Measurements from ENCODE around the gene NKIRAS2.
"Not testable (repeated sequence)": the region's sequence is repeated elsewhere in the genome, so short reads cannot be mapped to it uniquely, and the experiment has no call there.

NKIRAS2 gene

GRCh38 chr17:41998497-41998896 lies 21.4 kb upstream of the NKIRAS2 start:
- no peak for DNase-seq (ENCODE audit: low read depth)

DNA sequence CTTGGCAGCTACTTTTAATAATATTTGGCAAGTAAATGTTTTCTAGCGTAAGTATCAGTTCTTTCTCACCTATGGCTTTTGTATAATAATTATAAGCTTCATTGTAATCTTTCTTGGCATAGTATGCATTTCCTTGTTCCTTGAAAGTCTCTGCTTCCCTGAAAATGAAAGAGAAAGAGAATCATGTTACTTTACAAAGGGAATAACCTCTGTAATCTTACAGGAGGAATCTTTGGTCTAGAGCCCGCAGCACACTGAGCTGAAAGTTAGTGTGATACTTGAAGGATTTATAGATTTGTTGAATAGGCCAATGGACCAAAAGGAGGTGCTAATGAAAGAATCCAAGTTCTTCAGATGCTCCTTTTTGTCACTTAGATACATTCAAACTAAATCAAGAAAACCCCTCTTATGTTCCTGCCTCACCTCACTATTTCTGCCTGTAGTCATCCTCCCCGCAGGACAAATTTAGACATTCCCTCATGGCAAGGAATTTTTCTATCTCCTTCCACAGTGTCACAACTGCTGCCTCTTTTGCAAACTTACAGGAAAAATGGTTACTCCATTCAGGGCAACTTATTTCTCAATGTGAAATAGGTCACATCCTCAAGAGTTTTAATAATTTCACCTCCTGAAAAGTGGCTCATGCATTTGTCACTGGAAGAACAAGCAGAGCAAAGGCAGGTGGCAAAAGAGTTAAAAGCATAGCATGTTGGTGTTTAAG lies 19.3 kb upstream of the NKIRAS2 start:
- DNase-seq (ENCODE audit: low read depth): no peak

- DNase-seq (ENCODE audit: low read depth): no peak
Measured at GRCh38 chr17:42001729-42002128, 18.2 kb upstream of the NKIRAS2 start.

DNA sequence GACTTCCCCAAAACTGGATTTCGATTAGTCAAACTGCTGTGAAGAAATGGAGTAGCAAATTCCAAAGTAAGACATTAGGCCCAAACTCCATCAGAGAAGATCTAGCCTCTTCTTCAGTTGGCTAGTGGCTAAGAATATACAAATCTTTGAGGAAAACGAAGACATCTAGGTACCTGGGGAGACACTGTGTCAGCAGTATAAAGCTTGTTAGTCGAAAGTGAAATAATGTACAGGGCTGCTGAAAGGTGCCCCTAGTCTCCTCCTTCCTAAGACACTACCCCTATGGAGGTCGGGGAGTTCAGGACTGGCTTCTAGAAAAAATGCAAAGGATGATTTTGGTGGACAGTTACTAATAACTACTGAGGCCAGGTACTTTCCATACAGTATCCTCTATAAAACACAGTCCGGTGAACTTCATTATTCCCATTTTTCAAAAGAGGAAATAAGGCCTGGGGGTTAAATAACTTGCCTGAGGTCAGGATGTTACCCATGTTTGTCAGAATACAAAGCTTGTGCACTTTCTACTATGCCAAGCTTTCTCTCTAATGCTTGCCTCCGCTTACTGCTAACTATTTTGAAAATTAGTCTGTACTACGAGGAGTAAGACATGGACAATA lies 17.6 kb upstream of the NKIRAS2 start:
- DNase-seq (ENCODE audit: low read depth): no peak

DNA sequence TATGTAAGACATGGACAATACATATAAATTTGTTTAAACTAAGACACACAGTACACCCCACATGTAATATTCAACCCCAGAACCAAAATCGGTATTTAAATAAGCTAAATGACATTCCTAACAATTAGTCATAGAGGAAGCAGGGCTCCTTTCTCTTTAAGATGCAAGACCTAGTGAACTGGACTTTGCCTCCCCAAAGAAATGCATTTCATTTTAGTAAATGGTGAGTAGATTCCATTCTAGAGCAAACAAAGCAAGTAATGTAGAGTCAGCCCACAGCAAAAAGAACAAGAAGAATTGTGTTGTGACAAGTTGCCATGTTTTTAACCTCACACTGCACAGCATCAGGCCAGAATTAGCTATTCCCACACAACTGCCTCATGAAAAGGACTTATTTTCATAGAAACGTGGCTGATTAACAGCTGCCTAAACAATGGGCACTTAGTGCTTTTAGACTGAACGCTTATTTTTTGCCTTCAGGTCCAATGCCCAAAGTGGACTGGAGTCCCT lies 17.0 kb upstream of the NKIRAS2 start:
- DNase-seq (ENCODE audit: low read depth): no peak

DNA sequence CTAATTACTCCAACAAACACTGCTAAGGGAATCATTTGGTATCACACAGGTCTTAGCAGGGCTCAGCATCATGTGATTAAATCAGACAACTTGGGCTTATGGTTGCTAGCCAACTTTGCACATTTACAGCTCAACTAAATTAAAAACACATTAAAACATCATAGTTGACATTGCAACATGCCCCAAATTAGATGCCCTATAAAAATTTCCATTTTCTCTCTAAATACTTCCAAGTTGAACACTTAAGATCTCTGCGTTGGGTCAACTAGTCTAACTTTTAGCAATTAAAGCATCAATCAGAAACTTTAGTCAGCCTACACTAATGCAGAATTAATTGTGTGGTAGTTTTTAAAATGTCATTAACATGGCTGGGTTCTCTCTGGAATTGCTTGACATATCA lies 14.7 kb upstream of the NKIRAS2 start:
- no peak for DNase-seq (ENCODE audit: low read depth)

GRCh38 chr17:42009170-42009569 lies 10.7 kb upstream of the NKIRAS2 start:
- no peak for DNase-seq (ENCODE audit: low read depth)

DNA sequence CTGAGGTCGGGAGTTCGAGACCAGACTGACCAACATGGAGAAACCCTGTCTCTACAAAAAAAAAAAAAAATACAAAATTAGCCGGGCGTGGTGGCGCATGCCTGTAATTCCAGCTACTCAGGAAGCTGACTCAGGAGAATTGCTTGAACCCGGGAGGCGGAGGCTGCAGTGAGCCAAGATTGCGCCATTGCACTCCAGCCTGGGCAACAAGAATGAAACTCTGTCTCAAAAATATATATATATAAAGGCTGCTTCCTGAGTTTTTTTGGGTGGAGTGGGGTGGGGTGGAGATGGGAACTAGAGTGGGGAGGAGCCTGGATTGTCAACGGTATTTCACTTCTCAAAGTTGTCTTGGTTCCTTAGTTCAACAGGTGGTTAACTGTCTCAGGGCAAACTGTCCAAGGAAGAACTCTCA lies 9.6 kb upstream of the NKIRAS2 start:
- DNase-seq (ENCODE audit: low read depth): not testable (repeated sequence)

DNA sequence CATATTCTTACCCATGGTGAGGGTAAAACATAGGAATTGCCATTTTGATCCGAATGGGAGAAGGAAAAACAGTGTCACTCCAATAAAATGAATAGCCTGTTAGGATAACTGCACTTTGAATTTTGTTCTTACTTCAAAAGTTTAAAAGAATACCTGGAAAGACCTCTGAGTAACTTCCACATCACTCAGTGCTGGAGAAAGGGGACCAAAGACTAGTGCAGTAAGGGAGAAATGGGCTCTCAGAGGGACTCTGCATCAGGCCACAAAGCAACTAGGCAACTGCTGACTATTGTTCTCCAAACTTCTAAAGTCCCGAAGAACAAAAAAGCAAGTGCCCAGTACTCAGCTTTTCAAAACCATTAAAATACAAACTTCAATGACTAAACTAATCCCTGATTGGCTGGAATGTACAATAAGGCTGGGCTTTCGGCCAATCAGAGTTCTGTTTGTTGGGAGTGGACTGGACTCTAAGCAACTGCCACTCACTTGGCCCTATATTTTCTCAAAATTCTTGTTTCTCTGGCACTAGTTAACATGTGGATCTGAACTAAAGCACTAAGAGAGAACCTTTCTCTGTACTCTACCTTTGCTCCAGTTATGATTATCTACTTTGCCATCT lies 8.9 kb upstream of the NKIRAS2 start:
- no peak for DNase-seq (ENCODE audit: low read depth)

DNA sequence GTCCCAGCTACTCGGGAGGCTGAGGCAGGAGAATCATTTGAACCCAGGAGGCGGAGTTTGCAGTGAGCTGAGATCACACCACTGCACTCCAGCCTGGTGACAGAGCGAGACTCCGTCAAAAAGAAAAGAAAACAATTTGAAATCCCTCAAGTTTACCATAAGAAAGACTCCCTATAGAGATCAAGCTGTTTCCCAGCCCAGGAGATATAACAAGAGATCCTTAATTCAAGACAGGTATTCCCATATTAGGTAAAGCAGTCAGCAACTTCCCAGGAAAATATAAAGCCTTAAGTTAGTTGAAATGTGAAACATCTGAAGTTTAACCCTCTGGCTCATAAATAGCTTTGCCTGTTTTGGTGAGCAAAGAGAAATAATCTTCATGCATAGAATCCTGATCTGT lies 7.5 kb upstream of the NKIRAS2 start:
- DNase-seq (ENCODE audit: low read depth): not testable (repeated sequence)

DNA sequence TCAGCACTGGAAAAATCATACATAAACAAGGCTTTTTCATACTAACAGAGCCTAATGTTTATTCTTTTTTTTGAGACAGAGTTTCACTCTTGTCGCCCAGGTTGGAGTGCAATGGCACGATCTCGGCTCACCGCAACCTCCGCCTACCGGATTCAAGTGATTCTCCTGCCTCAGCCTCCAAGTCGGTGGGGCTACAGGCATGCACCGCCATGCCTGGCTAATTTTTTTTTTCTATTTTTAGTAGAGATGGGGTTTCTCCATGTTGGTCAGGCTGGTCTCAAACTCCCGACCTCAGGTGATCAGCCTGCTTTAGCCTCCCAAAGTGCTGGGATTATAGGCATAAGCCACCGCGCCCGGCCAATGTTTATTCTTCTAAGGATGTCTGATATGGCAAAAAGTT lies 6.2 kb upstream of the NKIRAS2 start:
- DNase-seq (ENCODE audit: low read depth): not testable (repeated sequence)

- DNase-seq (ENCODE audit: low read depth): no peak
Measured at GRCh38 chr17:42016411-42016831, 3.5 kb upstream of the NKIRAS2 start.

- peak; percentile 73 for DNase-seq (ENCODE audit: low read depth)
Measured at GRCh38 chr17:42016941-42017865, 2.7 kb upstream of the NKIRAS2 start, which contains the start of gene DNAJC7. DNAJC7 (minus strand) TSS chr17:42017439; CDS start chr17:42017416, 23 bp downstream.

DNA sequence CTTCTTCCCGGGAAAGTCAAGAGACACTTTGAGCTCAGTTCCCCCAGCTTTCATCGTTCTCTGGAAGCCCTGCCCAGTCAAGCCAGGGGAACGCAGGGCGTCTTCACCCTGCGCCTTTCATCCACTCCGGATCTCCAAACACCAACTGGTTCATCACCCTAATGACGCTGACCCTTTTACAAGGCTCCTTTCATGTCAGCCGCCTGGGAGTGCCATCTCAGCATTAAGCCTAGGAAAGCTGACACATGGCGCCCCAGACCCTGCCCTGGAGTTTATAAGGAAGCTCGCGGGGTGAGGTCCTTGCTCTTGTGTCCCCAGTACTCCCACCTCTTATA lies 2.1 kb upstream of the NKIRAS2 start:
- DNase-seq (ENCODE audit: low read depth): no peak

- no peak for DNase-seq (ENCODE audit: low read depth)
Measured at GRCh38 chr17:42018339-42018738, 1.6 kb upstream of the NKIRAS2 start.

GRCh38 chr17:42018988-42019387 lies 902 bp upstream of the NKIRAS2 start:
- no peak for DNase-seq (ENCODE audit: low read depth)

DNA sequence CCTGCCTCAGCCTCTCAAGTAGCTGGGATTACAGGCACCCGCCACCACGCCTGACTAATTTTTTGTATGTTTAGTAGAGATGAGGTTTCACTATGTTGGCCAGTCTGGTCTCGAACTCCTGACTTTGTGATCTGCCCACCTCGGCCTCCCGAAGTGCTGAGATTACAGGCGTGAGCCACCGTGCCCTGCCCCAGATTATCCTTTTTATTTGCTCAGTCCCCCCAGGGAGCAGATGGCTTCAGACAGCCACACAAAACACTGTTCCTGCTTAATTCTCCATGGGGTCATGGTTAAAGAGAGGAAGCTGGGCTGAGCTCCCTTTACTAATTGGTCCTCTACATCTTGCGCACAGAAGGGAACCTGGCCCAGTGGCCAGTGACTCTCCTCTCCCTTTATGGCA lies 955 bp downstream of the NKIRAS2 start:
- not testable (repeated sequence) for DNase-seq (ENCODE audit: low read depth)

DNA sequence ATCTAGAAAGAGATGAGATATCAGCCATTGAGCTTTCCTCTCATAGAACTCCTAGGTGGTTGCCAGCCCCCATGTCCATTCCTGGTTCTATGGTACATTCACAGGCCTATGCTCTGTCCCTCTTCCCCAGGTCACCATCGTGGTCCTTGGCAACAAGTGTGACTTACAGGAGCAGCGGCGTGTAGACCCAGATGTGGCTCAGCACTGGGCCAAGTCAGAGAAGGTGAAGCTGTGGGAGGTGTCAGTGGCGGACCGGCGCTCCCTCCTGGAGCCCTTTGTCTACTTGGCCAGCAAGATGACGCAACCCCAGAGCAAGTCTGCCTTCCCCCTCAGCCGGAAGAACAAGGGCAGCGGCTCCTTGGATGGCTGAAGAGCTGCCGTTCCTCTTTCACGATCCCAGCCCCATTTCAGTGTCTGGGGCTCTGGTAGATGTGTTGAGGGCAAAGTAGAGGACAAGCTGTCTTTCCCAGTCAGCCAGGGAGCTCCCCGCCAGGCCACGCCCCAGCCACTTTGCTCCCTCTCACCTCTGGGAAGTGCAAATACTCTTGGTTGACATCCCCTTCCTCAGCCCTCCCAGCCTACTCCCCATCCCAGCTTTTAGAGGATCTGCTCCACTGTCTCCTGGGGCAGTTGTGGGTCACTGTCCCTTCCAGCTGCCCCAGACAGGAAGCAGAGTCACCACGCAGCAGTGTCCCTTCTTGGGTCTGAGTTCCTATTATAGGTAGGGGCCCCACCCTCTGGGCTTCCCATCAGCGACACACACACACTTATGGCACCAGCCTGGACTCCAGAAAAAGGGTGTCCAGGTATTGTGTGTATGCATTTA lies 3.8 kb downstream of the NKIRAS2 start:
- DNase-seq (ENCODE audit: low read depth): no peak

GRCh38 chr17:42025191-42025579 lies 5.3 kb downstream of the NKIRAS2 start:
- DNase-seq (ENCODE audit: low read depth): no peak

DNA sequence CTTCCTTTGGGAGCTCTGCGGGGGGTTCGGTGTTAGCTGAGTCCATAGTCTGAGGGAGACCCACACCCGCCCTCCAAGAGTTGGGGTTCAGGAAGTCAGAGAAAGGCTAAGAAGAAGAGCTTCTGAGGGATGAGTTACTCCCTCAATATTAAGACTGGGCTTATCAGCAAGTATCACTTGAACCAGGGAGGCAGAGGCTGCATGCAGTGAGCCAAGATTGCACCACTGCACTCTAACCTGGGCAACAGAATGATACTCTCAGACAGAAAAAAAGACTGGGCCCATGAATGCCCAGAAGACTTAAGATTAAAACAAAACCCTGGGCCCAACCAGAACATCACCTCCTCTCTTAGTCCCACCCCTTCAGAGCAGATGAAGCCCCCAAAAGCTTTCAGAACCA lies 6.0 kb downstream of the NKIRAS2 start:
- DNase-seq (ENCODE audit: low read depth): no peak

- DNase-seq (ENCODE audit: low read depth): no peak
Measured at GRCh38 chr17:42026857-42027589, 7.1 kb downstream of the NKIRAS2 start.

Measured in stimulated activated CD8-positive, alpha-beta memory T cell treated with anti-CD3 and anti-CD28 coated beads, Interleukin-7, amount 100 ng/mL, for 24 hours (primary cell).